Pancreas (tissue), 10 donors: ENCODE data around the gene CCDC28B. TPM values are rescaled to one million over a fixed set of nuclear protein-coding genes. Genes with fewer than 3 reads are reported as not detected.
A peak's percentile ranks its signal among the peaks of the same experiment; 100 is the strongest.

ENCODE experiments used
- ATAC-seq, 4 donors: fragments of 200-7000 bp; cut with Tn5 transposase; one replicate each; pipeline versions ENCODE4 v1.8.0 to v1.9.1; 2020; ENCODE audit warnings: mild to moderate bottlenecking in 4 of 4, moderate library complexity in 4 of 4
- DNase-seq, 6 donors: peaks; one replicate each; pipeline ENCODE4 v3.0.0-alpha.2; 2020
- FAIRE-seq: peaks from 2 replicates; lab custom pipeline; 2012; peaks lifted over from hg19 to GRCh38; lab: Jason Lieb, UNC
- H3K27ac ChIP-seq, 4 donors: fragments of 200-600 bp; sonication (generic); 1 replicate in 3 of 4; 2 replicates in 1 of 4; pipeline versions ENCODE4 v1.5.0 to v1.8.0; 2020
- H3K27me3 ChIP-seq, 4 donors: fragments of 200-600 bp; one replicate each; pipeline ENCODE4 v1.8.0; 2021
- H3K36me3 ChIP-seq, 3 donors: fragments of 200-600 bp; sonication (generic) in 1 of 3; one replicate each; pipeline versions ENCODE4 v1.5.0 to v1.8.0; 2020 to 2021
- H3K4me1 ChIP-seq, 3 donors: fragments of 200-600 bp; one replicate each; pipeline ENCODE4 v1.8.0; 2021
- H3K4me3 ChIP-seq, 4 donors: fragments of 200-600 bp; sonication (generic) in 2 of 4; one replicate each; pipeline versions ENCODE4 v1.5.0 to v1.8.0; 2020 to 2021
- H3K9me3 ChIP-seq, 4 donors: fragments of 200-600 bp; one replicate each; pipeline ENCODE4 v1.8.0; 2021
- WGBS, 2 donors: extraction: QIAGEN DNeasy Blood & Tissue Kit; methylation state at CpG; one replicate each; pipeline ENCODE4 v1.1.7; 2013; 5-methylcytosine and 5-hydroxymethylcytosine counted together
- intact Hi-C, 3 donors: fragments of 100-400 bp; cut with DNase I; formaldehyde crosslinking; loops; one replicate each; pipeline versions ENCODE4 v1.11.1 to v1.14.2; 2022
- polyA plus RNA-seq, 2 donors: library from polyadenylated mRNA; stranded (reverse); fragments of 200-250 nt; gene quantifications; one replicate each; pipeline ENCODE4 v1.2.3, GENCODE V29; 2013
- total RNA-seq, 6 donors: library from RNA; stranded (reverse); fragmentation: NEBNext Ultra II Directional in 4 of 6; extraction: Animal tissue kit (Norgen Biotek cat#: 25700) in 4 of 6; gene quantifications; one replicate each; pipeline versions ENCODE4 v1.2.1 to v1.2.4, GENCODE V29; 2021 to 2023
- TF ChIP-seq, protein P1 (sequence below), 4 donors: fragments of 200-600 bp; sonication (generic) in 3 of 4; IDR thresholded peaks; one replicate each; pipeline versions ENCODE4 v1.5.0 to v1.8.0; 2021; ENCODE audit warnings: antibody characterized with exemption in 4 of 4
- donor health status: healthy with polysubstance abuse.
- donor health status: DM: no; HTN: no; CAD: no; lungs with moderate emphysema.
- donor health status: DM: no; HTN: no; CAD: no.
- donor health status: control.
- donor health status: control.
- donor health status: Bipolar disorder and iron deficiency.
- donor health status: DM: yes; HTN: yes; CAD: no.
- donor health status: DM: no; HTN: no; CAD: no.
- donor health status: DM: no; HTN: no; CAD: no.
- donor health status: DM: yes; HTN: yes; CAD: no.

Gene CCDC28B
- total and polyA plus RNA-seq, 8 donors: 1.6 to 8.5 (median 3.6) TPM

DNA sequence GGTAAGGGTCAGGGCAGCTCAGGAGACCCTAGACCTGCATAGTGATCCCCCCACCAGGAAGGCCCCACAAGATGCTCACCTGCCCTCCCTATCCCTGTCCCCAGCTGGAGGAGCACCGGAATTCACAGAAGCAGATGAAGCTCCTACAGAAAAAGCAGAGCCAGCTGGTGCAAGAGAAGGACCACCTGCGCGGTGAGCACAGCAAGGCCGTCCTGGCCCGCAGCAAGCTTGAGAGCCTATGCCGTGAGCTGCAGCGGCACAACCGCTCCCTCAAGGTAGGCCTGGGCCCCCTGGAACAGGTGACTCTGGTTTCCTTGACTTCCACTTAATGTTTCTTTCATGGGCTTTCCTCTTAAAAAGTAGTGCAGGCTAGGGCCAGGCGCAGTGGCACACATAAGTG, 12.5 kb upstream of the CCDC28B start:
- FAIRE-seq (no peak), ATAC-seq (no peak), DNase-seq (peak in 1 of 6 donors; percentile 21)
- TF ChIP-seq, protein P1, sequence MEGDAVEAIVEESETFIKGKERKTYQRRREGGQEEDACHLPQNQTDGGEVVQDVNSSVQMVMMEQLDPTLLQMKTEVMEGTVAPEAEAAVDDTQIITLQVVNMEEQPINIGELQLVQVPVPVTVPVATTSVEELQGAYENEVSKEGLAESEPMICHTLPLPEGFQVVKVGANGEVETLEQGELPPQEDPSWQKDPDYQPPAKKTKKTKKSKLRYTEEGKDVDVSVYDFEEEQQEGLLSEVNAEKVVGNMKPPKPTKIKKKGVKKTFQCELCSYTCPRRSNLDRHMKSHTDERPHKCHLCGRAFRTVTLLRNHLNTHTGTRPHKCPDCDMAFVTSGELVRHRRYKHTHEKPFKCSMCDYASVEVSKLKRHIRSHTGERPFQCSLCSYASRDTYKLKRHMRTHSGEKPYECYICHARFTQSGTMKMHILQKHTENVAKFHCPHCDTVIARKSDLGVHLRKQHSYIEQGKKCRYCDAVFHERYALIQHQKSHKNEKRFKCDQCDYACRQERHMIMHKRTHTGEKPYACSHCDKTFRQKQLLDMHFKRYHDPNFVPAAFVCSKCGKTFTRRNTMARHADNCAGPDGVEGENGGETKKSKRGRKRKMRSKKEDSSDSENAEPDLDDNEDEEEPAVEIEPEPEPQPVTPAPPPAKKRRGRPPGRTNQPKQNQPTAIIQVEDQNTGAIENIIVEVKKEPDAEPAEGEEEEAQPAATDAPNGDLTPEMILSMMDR (IDR thresholded peaks at IDR 0.05): no peak
- intact Hi-C loops: no loop called here
- Histone ChIP-seq H3K27ac (no peak overlapping the region), H3K36me3 (peaks cover 13 to 72% (median 51%) of the 10 kb centered on the region in 3 donors), H3K4me3 (no peak overlapping the region), H3K27me3 (no peaks in the 10 kb centered on the region), H3K4me1 (peaks cover 0 to 4% (median 0%) of the 10 kb centered on the region in 3 donors), H3K9me3 (no peaks in the 10 kb centered on the region)
- 97 to 98% methylated on average over 9 of the region's 9 CpGs for WGBS, 2 donors

DNA sequence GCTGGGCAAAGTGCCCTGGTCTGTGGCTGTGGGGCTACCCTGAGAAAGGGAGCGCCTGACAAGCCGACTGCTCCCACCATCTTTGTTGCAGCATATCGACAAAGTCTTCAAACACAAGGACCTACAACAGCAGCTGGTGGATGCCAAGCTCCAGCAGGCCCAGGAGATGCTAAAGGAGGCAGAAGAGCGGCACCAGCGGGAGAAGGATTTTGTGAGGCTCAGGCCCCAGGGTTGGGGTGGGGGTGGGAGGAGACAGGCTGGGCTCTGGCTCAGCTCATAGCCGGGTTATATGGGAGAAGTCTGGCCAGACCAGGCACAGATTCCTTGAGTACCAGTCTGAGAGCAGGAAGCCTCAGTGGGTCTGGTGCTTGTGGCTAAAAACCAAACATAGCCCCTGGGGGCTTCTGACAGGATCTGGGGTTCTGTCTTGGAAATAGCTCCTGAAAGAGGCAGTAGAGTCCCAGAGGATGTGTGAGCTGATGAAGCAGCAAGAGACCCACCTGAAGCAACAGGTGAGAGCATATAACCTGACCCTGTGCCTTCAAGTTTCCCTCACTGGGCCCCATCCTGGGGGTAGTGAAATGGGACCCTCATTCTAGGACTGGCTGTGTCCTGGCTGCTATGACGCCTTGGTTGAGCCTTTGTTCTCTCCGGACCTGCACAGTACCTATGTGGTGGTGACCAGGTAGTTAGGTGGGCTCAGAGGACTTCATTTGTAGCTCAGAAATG, 8.0 kb upstream of the CCDC28B start:
- Histone ChIP-seq H3K27me3 (no peaks in the 10 kb centered on the region), H3K4me3 (no peak overlapping the region), H3K27ac (no peak overlapping the region), H3K9me3 (no peaks in the 10 kb centered on the region), H3K4me1 (no peaks in the 10 kb centered on the region), H3K36me3 (peaks cover 18 to 84% (median 62%) of the 10 kb centered on the region in 3 donors)
- DNase-seq: peak in 1 of 6 donors; percentile 25
- intact Hi-C loops: no loop called here
- ATAC-seq: no peak
- TF ChIP-seq, protein P1 (IDR thresholded peaks at IDR 0.05): no peak
- WGBS, 2 donors: 93 to 95% methylated on average over 8 of the region's 8 CpGs
- FAIRE-seq: no peak

DNA sequence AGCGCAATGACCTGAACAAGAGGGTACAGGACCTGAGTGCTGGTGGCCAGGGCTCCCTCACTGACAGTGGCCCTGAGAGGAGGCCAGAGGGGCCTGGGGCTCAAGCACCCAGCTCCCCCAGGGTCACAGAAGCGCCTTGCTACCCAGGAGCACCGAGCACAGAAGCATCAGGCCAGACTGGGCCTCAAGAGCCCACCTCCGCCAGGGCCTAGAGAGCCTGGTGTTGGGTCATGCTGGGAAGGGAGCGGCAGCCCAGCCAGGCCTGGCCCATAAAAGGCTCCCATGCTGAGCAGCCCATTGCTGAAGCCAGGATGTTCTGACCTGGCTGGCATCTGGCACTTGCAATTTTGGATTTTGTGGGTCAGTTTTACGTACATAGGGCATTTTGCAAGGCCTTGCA, 5.4 kb upstream of the CCDC28B start:
- peak in 1 of 6 donors; percentile 51 for DNase-seq
- WGBS, 2 donors: 95% methylated on average over 6 of the region's 6 CpGs
- Histone ChIP-seq H3K27me3 (no peaks in the 10 kb centered on the region), H3K27ac (no peak overlapping the region), H3K36me3 (peaks cover 5 to 58% (median 45%) of the 10 kb centered on the region in 3 donors), H3K4me1 (peaks cover 5 to 8% (median 7%) of the 10 kb centered on the region in 3 donors), H3K4me3 (no peak overlapping the region), H3K9me3 (no peaks in the 10 kb centered on the region)
- TF ChIP-seq, protein P1 (IDR thresholded peaks at IDR 0.05): no peak
- no peak for ATAC-seq
- FAIRE-seq: no peak
- intact Hi-C loops: no loop called here

DNA sequence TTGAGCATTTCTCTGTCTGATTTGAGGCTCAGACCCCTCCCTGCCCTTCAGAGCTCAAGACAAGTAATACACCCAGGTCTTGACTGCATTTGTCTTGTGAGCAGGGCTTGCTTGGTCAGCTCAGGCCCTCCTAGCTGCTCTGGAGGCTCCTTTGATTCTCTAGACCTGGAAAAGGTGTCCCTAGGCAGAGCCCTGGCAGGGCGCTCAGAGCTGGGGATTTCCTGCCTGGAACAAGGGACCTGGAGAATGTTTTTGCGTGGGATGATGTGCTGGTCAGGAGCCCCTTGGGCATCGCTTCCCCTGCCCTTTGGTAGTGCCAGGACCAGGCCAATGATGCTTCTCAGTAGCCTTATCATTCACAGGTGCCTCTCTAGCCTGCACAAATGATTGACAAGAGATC, 4.9 kb upstream of the CCDC28B start:
- 92 to 95% methylated on average over 3 of the region's 3 CpGs for WGBS, 2 donors
- H3K4me3 ChIP-seq: no peak overlapping the region

More for the DNA sequence above, 4.9 kb upstream of the CCDC28B start:
- TF ChIP-seq, protein P1 (IDR thresholded peaks at IDR 0.05): no peak
- FAIRE-seq (no peak), ATAC-seq (no peak), DNase-seq (peak in 1 of 6 donors; percentile 14)
- H3K9me3 ChIP-seq: no peaks in the 10 kb centered on the region
- H3K27me3 ChIP-seq: no peaks in the 10 kb centered on the region
- peaks cover 5 to 10% (median 7%) of the 10 kb centered on the region in 3 donors for H3K4me1 ChIP-seq
- H3K36me3 ChIP-seq: peaks cover 5 to 52% (median 39%) of the 10 kb centered on the region in 3 donors
- H3K27ac ChIP-seq: no peak overlapping the region
- intact Hi-C loops: no loop called here
